ENCODE data around the gene NID1.

Gene NID1

DNA sequence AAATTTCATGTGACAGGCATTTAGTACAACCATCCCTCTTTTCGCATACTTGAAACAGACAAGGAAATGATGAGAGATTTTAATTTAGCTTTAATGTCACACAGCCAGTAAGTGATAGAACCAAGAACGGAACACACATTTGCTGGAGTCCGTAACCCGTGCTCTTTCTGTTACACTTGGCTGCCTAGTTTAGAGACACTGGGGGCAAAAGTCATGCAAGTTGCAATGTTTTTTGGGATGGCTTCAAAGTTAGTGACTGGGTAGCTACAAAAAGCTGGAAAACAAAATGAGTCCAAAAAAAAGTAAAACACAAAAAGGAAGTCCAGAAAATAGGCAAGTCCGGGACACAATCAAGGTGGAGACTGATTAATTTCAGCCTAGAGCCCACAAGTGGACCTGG lies 5.9 kb downstream of the NID1 start:
- no peak overlapping the region for H3K9ac ChIP-seq (ENCODE audit: low read length)
- H3K27ac ChIP-seq (ENCODE audit: low read length), result no peak overlapping the region
- H3K9me3 ChIP-seq (replicated peaks; ENCODE audit: insufficient read depth, low read length), result no peaks in the 10 kb centered on the region
- no peak overlapping the region for H2AFZ ChIP-seq (ENCODE audit: low read length)
- H3K36me3 ChIP-seq (replicated peaks; ENCODE audit: insufficient read depth, low read length), result no peaks in the 10 kb centered on the region
- H3K4me3 ChIP-seq (ENCODE audit: low read length), result no peak overlapping the region
- no peaks in the 10 kb centered on the region for H3K79me2 ChIP-seq (ENCODE audit: low read length)
- no peak for TF ChIP-seq EZH2 (optimal IDR thresholded peaks at IDR 0.05; ENCODE audit: low read depth, low read length)
- H3K4me1 ChIP-seq (ENCODE audit: low read length), result no peaks in the 10 kb centered on the region
- H4K20me1 ChIP-seq (ENCODE audit: insufficient read depth, low read length), result no peaks in the 10 kb centered on the region
- no peak overlapping the region for H3K4me2 ChIP-seq (ENCODE audit: low read depth, low read length)
- H3F3A ChIP-seq (ENCODE audit: insufficient read depth, low read length), result no peaks in the 10 kb centered on the region
- no peak for DNase-seq
- no peaks in the 10 kb centered on the region for H3K27me3 ChIP-seq (replicated peaks; ENCODE audit: insufficient read depth, low read length)
- H3K9me2 ChIP-seq (replicated peaks; ENCODE audit: insufficient read depth, low read length), result no peaks in the 10 kb centered on the region

DNA sequence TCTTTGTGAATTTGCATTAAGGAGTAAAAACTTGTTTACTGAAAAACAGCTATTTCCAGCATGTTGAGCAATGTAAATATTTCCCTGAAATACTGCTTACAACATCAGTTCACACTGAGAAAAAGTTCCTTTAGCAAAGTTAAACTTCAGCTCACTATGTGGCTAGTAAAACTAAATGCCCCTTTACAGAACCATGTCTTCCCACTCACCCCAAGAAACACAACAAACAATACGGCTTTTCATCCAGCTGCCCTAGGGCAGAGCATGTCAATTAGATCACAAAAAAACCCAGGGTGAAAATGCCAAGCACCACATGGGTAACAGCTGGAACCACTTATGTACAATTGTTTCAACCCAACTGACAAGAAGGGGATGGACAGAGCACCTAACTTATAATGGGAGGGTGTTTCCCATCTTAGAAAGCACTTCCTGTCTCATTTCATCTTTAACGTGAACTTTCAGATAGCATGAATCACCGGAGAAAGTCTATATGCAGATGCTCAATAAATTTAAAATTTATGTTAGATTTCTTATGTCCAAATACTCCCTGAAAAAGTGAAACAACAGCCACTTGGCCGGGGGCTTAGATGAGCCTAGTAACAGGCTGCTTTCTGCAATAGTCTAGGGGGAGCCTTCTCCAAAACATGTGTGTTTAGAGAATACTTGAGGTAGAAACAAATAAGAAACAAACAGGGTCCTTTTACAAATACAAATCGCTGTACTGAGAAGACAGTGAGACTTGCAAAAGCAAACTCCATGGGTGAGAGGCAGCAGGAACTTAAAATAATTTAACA lies 6.6 kb downstream of the NID1 start:
- H3K36me3 ChIP-seq (replicated peaks; ENCODE audit: insufficient read depth, low read length), result no peaks in the 10 kb centered on the region
- no peak overlapping the region for H3K4me3 ChIP-seq (ENCODE audit: low read length)
- no peaks in the 10 kb centered on the region for H3K27me3 ChIP-seq (replicated peaks; ENCODE audit: insufficient read depth, low read length)
- no peaks in the 10 kb centered on the region for H3K9me2 ChIP-seq (replicated peaks; ENCODE audit: insufficient read depth, low read length)
- H2AFZ ChIP-seq (ENCODE audit: low read length), result no peak overlapping the region
- H3K4me2 ChIP-seq (ENCODE audit: low read depth, low read length), result no peak overlapping the region
- no peak overlapping the region for H3K9ac ChIP-seq (ENCODE audit: low read length)
- H3F3A ChIP-seq (ENCODE audit: insufficient read depth, low read length), result no peaks in the 10 kb centered on the region
- H4K20me1 ChIP-seq (ENCODE audit: insufficient read depth, low read length), result no peaks in the 10 kb centered on the region
- no peak overlapping the region for H3K27ac ChIP-seq (ENCODE audit: low read length)
- TF ChIP-seq EZH2 (optimal IDR thresholded peaks at IDR 0.05; ENCODE audit: low read depth, low read length) (no peak), EZH2phosphoT487 (IDR thresholded peaks at IDR 0.05; ENCODE audit: low read length) (no peak)
- TF ChIP-seq, protein P1, sequence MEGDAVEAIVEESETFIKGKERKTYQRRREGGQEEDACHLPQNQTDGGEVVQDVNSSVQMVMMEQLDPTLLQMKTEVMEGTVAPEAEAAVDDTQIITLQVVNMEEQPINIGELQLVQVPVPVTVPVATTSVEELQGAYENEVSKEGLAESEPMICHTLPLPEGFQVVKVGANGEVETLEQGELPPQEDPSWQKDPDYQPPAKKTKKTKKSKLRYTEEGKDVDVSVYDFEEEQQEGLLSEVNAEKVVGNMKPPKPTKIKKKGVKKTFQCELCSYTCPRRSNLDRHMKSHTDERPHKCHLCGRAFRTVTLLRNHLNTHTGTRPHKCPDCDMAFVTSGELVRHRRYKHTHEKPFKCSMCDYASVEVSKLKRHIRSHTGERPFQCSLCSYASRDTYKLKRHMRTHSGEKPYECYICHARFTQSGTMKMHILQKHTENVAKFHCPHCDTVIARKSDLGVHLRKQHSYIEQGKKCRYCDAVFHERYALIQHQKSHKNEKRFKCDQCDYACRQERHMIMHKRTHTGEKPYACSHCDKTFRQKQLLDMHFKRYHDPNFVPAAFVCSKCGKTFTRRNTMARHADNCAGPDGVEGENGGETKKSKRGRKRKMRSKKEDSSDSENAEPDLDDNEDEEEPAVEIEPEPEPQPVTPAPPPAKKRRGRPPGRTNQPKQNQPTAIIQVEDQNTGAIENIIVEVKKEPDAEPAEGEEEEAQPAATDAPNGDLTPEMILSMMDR (IDR thresholded peaks at IDR 0.05; ENCODE audit: low read length), result no peak
- no peaks in the 10 kb centered on the region for H3K4me1 ChIP-seq (ENCODE audit: low read length)
- no peaks in the 10 kb centered on the region for H3K9me3 ChIP-seq (replicated peaks; ENCODE audit: insufficient read depth, low read length)
- no peaks in the 10 kb centered on the region for H3K79me2 ChIP-seq (ENCODE audit: low read length)
- no peak for DNase-seq

DNA sequence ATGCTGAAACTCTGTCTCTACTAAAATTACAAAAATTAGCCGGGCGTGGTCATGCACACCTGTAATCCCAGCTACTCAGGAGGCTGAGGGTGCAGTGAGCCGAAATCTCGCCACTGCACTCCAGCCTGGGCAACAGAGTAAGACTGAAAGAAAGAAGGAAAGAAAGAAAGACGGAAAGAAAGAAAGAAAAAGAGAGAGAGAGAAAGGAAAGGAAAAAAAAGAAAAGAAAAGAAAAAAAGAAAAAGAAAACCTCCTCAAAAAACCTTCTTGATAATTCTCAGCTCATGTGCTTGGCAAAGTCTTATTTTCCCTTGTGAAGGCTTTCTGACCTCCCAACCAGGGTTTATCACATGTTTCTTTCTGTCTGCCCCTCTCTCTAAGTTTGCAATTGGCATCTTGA lies 7.3 kb downstream of the NID1 start:
- no peaks in the 10 kb centered on the region for H3K79me2 ChIP-seq (ENCODE audit: low read length)
- H3K9me2 ChIP-seq (replicated peaks; ENCODE audit: insufficient read depth, low read length), result no peaks in the 10 kb centered on the region
- TF ChIP-seq, protein P1 (IDR thresholded peaks at IDR 0.05; ENCODE audit: low read length), result no peak
- TF ChIP-seq EZH2 (optimal IDR thresholded peaks at IDR 0.05; ENCODE audit: low read depth, low read length), result no peak
- TF ChIP-seq EZH2phosphoT487 (IDR thresholded peaks at IDR 0.05; ENCODE audit: low read length), result no peak
- no peak overlapping the region for H3K9ac ChIP-seq (ENCODE audit: low read length)
- no peaks in the 10 kb centered on the region for H4K20me1 ChIP-seq (ENCODE audit: insufficient read depth, low read length)
- H3K4me2 ChIP-seq (ENCODE audit: low read depth, low read length), result no peak overlapping the region
- DNase-seq, result no peak
- no peak overlapping the region for H3K4me3 ChIP-seq (ENCODE audit: low read length)
- H3K27ac ChIP-seq (ENCODE audit: low read length), result no peak overlapping the region
- H3K9me3 ChIP-seq (replicated peaks; ENCODE audit: insufficient read depth, low read length), result no peaks in the 10 kb centered on the region
- no peaks in the 10 kb centered on the region for H3K36me3 ChIP-seq (replicated peaks; ENCODE audit: insufficient read depth, low read length)
- H3K4me1 ChIP-seq (ENCODE audit: low read length), result no peaks in the 10 kb centered on the region
- H3K27me3 ChIP-seq (replicated peaks; ENCODE audit: insufficient read depth, low read length), result no peaks in the 10 kb centered on the region
- H3F3A ChIP-seq (ENCODE audit: insufficient read depth, low read length), result no peaks in the 10 kb centered on the region
- no peak overlapping the region for H2AFZ ChIP-seq (ENCODE audit: low read length)
